ENCODE measurements around the gene AAK1. TPM values are rescaled to one million over a fixed set of nuclear protein-coding genes. Genes with fewer than 3 reads are reported as not detected.

Gene AAK1
- total and polyA plus RNA-seq, 2 donors (not counting 1 experiment from before 2014, with no cell fraction given), result 43.5 to 45.7 TPM

- Histone ChIP-seq H4K20me1 (ENCODE audit: control insufficient read depth, extremely low read depth, insufficient read depth, low read length) (no peaks in the 10 kb centered on the region), H3K9me3 (ENCODE audit: control insufficient read depth, insufficient read depth, low read depth, low read length) (no peaks in the 10 kb centered on the region), H3K79me2 (ENCODE audit: control insufficient read depth, insufficient read depth, low read length) (no peaks in the 10 kb centered on the region), H3K4me2 (ENCODE audit: extremely low read depth, insufficient read depth, low read length) (no peak overlapping the region), H3K27me3 (ENCODE audit: control insufficient read depth, insufficient read depth, low read length) (no peaks in the 10 kb centered on the region), H3K9ac (ENCODE audit: insufficient read depth, low read length) (no peak overlapping the region), H3K4me1 (ENCODE audit: control insufficient read depth, extremely low read depth, insufficient read depth, low read length) (peaks cover 3% of the 10 kb centered on the region), H3K36me3 (ENCODE audit: control insufficient read depth, insufficient read depth, low read length) (peaks cover 13% of the 10 kb centered on the region), H2AFZ (ENCODE audit: low read length) (no peak overlapping the region), H3K4me3 (replicated peaks in 1 of 4; ENCODE audit: control extremely low read depth in 1 of 4, insufficient read depth in 1 of 4, low read depth in 3 of 4, low read length in 4 of 4) (no peak overlapping the region), H3K27ac (ENCODE audit: insufficient read depth, low read length) (no peak overlapping the region)
- no peak for TF ChIP-seq CTCF (conservative IDR thresholded peaks at IDR 0.05 in 1 of 2, IDR thresholded peaks at IDR 0.05 in 1 of 2; ENCODE audit: low read depth in 1 of 2, low read length in 2 of 2)
- no peak for DNase-seq (ENCODE audit: low read depth in 2 of 2)
Observed at GRCh38 chr2:69510204-69510603, 133.3 kb downstream of the AAK1 start.

GRCh38 chr2:69509750-69510140, 133.8 kb downstream of the AAK1 start:
- no peaks in the 10 kb centered on the region for H3K27me3 ChIP-seq (ENCODE audit: control insufficient read depth, insufficient read depth, low read length)
- peaks cover 13% of the 10 kb centered on the region for H3K36me3 ChIP-seq (ENCODE audit: control insufficient read depth, insufficient read depth, low read length)
- H2AFZ ChIP-seq (ENCODE audit: low read length), result no peak overlapping the region

GRCh38 chr2:69509011-69509749, 134.4 kb downstream of the AAK1 start:
- H3K4me3 ChIP-seq (replicated peaks in 1 of 4; ENCODE audit: control extremely low read depth in 1 of 4, insufficient read depth in 1 of 4, low read depth in 3 of 4, low read length in 4 of 4), result no peak overlapping the region
- no peaks in the 10 kb centered on the region for H3K9me3 ChIP-seq (ENCODE audit: control insufficient read depth, insufficient read depth, low read depth, low read length)
- peaks cover 13% of the 10 kb centered on the region for H3K36me3 ChIP-seq (ENCODE audit: control insufficient read depth, insufficient read depth, low read length)
- H4K20me1 ChIP-seq (ENCODE audit: control insufficient read depth, extremely low read depth, insufficient read depth, low read length), result no peaks in the 10 kb centered on the region
- no peak overlapping the region for H3K4me2 ChIP-seq (ENCODE audit: extremely low read depth, insufficient read depth, low read length)
- no peak overlapping the region for H2AFZ ChIP-seq (ENCODE audit: low read length)
- H3K27me3 ChIP-seq (ENCODE audit: control insufficient read depth, insufficient read depth, low read length), result no peaks in the 10 kb centered on the region
- no peak overlapping the region for H3K27ac ChIP-seq (ENCODE audit: insufficient read depth, low read length)
- H3K9ac ChIP-seq (ENCODE audit: insufficient read depth, low read length), result no peak overlapping the region
- peak; percentile 21 to 42 for DNase-seq (ENCODE audit: low read depth in 2 of 2)
- no peaks in the 10 kb centered on the region for H3K4me1 ChIP-seq (ENCODE audit: control insufficient read depth, extremely low read depth, insufficient read depth, low read length)
- TF ChIP-seq CTCF (conservative IDR thresholded peaks at IDR 0.05 in 1 of 2, IDR thresholded peaks at IDR 0.05 in 1 of 2; ENCODE audit: low read depth in 1 of 2, low read length in 2 of 2) (no peak), EZH2 (IDR thresholded peaks at IDR 0.05; ENCODE audit: low read length, missing control alignments) (no peak)
- H3K79me2 ChIP-seq (ENCODE audit: control insufficient read depth, insufficient read depth, low read length), result no peaks in the 10 kb centered on the region

More at GRCh38 chr2:69509750-69510140, 133.8 kb downstream of the AAK1 start:
- Histone ChIP-seq H3K4me2 (ENCODE audit: extremely low read depth, insufficient read depth, low read length) (no peak overlapping the region), H3K4me1 (ENCODE audit: control insufficient read depth, extremely low read depth, insufficient read depth, low read length) (peaks cover 2% of the 10 kb centered on the region), H3K9ac (ENCODE audit: insufficient read depth, low read length) (no peak overlapping the region), H3K9me3 (ENCODE audit: control insufficient read depth, insufficient read depth, low read depth, low read length) (no peaks in the 10 kb centered on the region), H3K27ac (ENCODE audit: insufficient read depth, low read length) (no peak overlapping the region), H3K4me3 (replicated peaks in 1 of 4; ENCODE audit: control extremely low read depth in 1 of 4, insufficient read depth in 1 of 4, low read depth in 3 of 4, low read length in 4 of 4) (no peak overlapping the region), H4K20me1 (ENCODE audit: control insufficient read depth, extremely low read depth, insufficient read depth, low read length) (no peaks in the 10 kb centered on the region), H3K79me2 (ENCODE audit: control insufficient read depth, insufficient read depth, low read length) (no peaks in the 10 kb centered on the region)
- TF ChIP-seq EZH2 (IDR thresholded peaks at IDR 0.05; ENCODE audit: low read length, missing control alignments), result no peak
- TF ChIP-seq CTCF (conservative IDR thresholded peaks at IDR 0.05 in 1 of 2, IDR thresholded peaks at IDR 0.05 in 1 of 2; ENCODE audit: low read depth in 1 of 2, low read length in 2 of 2), result no peak
- DNase-seq (ENCODE audit: low read depth in 2 of 2), result no peak

Data from fibroblast of lung (primary cell).